Glomerular endothelial cell (primary cell): Measurements from ENCODE around the gene PLD5. TPM values are rescaled to one million over a fixed set of nuclear protein-coding genes. Genes with fewer than 3 reads are reported as not detected.
"Not testable (repeated sequence)": the region's sequence is repeated elsewhere in the genome, so short reads cannot be mapped to it uniquely, and the experiment has no call there.

Experiments
- DNase-seq: peaks from one replicate; pipeline ENCODE4 v3.0.0-alpha.2; 2011; ENCODE audit warnings: low read depth, low spot score; ENCODE audit errors: extremely low read depth
- total RNA-seq: library from RNA; depleted of rRNA; stranded (reverse); fragments of >200 nt; gene quantifications from 2 replicates; pipeline ENCODE4 v1.2.3, GENCODE V29; 2015

Gene PLD5
- total RNA-seq, 1 donor from 2014 or later, result 0.29 TPM

GRCh38 chr1:242427519-242427918, 97.0 kb downstream of the PLD5 start:
- DNase-seq, result no peak

DNA sequence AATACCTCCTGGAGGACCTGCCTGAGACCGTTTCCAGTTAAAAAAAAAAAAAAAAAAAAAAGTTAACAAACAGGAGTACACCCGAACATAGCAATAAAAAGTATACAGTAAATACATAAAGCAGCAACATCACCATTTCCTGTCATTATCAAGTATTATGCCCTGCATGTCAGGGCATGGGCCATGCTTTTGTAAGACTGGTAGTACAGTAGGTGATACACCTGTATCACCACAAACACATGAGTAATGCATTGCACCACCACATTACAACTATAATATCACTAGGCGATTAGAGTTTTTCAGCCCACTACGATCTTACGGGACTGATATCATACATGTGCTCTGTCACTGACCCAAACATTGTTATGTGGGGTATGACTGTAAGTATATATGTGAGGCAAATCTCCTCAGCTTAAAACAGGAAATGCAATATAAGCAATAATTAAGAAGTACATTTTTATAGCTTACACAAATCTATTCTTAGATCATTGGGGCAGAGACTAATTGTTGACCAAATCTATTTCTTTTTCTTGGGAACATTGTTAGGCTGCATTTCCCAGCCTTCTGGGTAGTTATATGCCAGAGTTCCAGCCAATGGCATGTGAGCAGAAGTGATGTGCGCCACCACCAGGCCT, 98.1 kb downstream of the PLD5 start:
- no peak for DNase-seq

DNA sequence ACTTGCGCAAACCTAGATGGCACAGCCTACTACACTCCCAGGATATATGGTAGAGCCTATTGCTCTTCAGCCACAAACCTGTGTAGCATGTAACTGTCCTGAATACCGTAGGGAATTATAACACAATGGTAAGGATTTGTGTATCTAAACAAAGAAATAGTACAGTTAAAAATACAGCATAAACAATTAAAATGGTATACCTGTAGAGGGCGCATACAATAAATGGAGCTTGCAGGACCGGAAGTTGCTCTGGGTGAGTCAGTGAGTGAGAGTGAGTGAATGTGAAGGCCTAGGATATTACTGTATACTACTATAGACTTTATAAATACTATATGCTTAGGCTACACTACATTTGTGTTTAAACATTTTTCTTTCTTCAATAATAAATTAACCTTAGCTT, 99.3 kb downstream of the PLD5 start:
- DNase-seq, result no peak

GRCh38 chr1:242416657-242417056, 107.8 kb downstream of the PLD5 start:
- DNase-seq, result no peak

- DNase-seq, result no peak
Observed at GRCh38 chr1:242412921-242413320, 111.6 kb downstream of the PLD5 start.

DNA sequence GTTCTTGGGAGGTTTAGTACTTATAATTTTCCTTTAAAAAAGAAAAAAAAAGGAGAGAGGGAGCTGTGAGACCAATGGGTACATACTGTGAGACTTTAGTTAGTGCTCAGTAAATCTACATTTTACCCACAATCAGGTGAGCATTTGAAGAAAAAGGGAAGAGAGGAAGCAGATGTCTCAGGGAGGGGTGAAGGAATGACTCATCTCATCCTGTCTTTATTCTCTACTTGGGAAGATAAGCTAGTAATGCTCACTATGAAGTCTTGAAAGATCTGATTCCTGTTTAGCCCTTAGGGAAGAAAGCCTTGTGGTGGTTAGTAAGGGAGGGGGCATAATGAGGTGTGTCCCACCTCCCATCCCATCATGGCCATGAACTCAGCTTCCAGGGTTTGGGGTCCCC, 112.6 kb downstream of the PLD5 start:
- no peak for DNase-seq

DNA sequence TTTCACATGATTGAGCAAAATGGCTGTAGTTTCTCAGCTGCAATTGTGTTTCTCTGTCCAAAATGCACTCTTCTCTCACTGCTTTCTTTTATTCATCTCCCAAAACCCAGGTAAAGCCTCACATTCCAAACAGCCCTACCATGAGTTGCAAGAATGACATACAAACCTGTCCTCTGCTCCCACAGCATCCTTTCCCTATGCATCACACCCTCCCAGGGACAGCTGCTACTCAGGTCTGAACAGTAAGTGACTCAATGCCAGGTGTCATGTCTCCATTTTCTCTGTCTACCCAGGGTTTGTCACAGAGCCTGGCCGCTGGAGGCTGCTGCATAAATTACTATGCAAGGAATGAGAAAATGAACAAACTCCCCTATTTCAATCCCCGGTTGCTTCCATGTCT, 118.5 kb downstream of the PLD5 start:
- no peak for DNase-seq

DNA sequence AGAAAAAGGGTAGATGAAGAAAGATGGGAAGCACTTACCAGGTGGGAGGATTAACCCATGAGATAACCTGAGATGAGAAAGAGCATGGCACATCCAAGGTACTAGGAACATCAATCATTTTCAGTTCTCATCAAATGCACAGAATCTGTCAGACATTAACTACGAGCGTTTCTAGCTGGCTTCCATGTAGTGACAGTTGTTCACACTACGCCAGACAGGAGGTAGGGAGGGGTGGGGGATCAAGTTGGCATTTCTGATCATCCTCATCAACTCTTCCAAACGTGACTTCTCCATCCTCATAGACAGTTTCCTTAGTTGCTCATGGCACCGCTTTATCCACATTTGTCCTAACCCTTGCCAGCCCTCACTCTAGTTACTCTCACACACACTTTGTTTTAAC, 120.2 kb downstream of the PLD5 start:
- no peak for DNase-seq

GRCh38 chr1:242402956-242403355, 121.5 kb downstream of the PLD5 start:
- DNase-seq, result no peak

DNA sequence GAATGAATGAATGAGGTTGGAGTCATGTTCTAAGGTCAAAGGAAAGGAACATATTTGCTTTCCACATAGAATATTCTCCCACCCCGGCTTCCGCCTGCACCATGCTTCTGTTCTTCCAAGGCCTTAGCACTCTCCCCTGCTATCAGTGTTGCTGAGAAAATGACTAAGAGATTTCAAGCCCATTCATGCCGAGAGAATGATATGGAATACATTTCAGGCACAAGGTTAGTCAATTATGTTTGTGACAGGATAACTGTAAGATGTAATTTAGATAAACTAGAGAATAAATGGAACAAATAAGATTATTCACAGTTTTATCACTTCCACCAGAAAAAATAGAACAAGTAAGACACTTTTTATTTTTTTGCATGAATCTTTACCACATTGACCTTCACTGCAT, 122.6 kb downstream of the PLD5 start:
- DNase-seq, result no peak

DNA sequence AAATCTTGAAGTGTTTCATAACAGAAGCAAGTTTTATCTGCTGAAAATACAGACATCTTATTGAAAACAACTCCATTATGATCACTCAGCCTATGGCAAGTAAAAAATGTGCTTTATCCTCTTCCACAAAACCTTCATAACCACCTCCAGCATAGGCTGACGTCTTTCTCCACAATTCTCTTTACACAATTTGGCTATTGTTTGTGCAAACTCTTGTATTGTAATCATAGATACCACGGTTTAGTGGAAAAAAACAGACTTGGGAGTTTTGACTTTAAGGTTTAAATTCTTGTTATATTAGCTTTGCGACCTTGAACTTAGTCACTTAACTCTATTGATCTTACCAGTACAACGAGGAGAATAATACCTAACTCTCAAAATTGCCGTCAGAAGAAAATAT, 126.1 kb downstream of the PLD5 start:
- DNase-seq, result no peak

DNA sequence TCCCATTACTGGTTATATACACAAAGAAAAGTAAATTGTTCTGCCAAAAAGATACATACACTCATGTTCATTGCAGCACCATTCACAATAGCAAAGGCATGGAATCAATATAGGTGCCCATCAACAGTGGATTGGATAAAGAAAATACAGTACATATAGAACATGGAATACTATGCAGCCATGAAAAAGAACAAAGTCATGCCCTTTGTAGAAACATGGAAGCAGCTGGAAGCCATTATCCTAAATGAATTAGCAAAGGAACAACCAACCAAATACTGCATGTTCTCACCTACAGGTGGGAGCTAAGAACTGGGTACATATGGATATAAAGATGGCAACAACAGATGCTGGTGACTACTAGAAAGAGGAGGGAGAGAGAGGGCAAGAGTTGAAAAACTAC, 132.6 kb downstream of the PLD5 start:
- DNase-seq, result no peak

GRCh38 chr1:242376121-242376520, 148.4 kb downstream of the PLD5 start:
- not testable (repeated sequence) for DNase-seq

- DNase-seq, result not testable (repeated sequence)
Observed at GRCh38 chr1:242350446-242350845, 174.1 kb downstream of the PLD5 start.

- DNase-seq, result no peak
Observed at GRCh38 chr1:242349636-242350035, 174.9 kb downstream of the PLD5 start.

DNA sequence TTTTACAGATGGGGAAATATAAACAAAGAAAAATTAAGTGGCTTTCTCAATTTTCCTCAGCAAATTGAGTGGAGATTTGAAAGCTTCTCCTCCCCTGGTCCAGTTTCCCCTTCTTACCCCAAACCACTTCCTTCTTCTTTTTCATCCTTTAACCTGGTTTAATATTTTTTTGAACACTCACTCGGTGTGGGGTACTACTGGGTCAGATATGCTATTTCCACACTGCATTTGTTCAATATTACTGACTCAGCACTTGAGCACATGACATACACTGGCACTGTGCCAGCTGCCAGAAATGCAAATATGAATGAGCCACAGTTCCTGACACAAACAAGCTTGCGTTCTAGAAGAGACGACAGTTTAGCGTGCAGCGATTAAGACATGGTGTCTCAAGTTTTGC, 193.6 kb downstream of the PLD5 start:
- DNase-seq, result not testable (repeated sequence)

GRCh38 chr1:242327381-242327780, 197.1 kb downstream of the PLD5 start:
- not testable (repeated sequence) for DNase-seq

DNA sequence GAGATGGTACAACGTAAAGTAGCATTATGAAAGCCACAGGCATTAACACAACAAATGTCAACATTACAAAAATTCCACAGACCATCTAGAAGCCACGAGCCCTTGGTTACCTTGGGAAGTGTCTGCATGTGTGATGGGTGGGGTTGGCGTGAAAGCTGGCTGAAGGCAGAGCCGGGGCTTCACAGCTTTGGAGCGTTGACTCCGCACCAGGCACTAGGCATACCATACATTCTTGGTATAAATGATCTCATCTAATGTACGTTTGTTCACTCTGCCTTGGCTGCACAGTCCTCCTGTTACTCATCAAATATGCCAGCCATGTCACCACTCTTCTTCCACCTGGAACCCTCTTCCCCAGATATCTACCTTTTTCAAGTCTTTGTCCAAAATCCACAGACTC, 202.5 kb downstream of the PLD5 start:
- DNase-seq, result not testable (repeated sequence)

- no peak for DNase-seq
Observed at GRCh38 chr1:242318140-242318539, 206.4 kb downstream of the PLD5 start.

DNA sequence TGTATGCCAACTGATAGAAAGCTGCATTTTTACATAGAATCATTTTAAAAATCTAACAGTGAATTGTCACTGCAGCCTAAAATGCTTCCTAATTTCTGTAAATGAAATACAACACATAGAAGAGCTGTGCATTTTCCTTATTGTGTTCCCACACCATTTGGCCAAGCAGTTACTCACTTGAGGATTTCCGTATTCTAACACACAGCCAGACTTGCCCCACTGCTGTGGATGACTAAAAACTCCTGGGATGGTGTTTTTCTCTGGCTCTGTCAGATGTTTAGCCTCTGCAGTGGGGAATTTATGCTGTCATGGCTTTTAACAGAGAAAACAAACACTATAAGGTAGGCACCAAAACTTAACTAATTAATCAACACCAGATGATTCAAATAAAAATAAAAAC, 209.6 kb downstream of the PLD5 start:
- not testable (repeated sequence) for DNase-seq

DNA sequence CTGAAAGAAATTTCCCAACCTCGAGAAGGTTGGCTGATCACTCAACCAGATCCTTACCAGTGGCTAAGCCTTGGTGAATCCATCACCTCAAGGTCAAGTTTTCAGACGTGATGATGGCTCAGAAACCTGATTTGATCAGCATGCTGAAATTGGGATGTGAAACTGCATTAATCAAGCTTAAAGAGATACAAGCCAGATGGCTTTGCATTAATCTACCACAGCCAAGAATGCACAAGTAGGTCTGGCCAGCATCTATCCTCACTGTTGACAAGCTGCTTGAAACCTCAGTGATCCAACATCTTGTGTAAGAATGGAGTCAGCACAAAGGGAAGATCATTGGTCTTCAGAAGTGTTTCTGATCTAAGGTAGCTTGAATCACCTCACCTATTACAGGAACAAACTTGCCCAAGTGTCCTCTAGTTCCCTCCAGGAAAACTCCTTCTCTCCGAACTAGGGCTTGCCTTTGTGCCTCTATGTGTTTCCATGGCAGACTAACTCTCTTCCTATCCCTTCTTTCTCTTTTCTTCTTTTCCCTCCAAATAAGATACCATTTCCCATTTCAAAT, 210.3 kb downstream of the PLD5 start:
- DNase-seq, result not testable (repeated sequence)

- DNase-seq, result not testable (repeated sequence)
Observed at GRCh38 chr1:242308681-242309080, 215.8 kb downstream of the PLD5 start.

- not testable (repeated sequence) for DNase-seq
Observed at GRCh38 chr1:242293781-242294180, 230.7 kb downstream of the PLD5 start.
